ENCODE data around the gene GLIS1.

The GLIS1 gene

GRCh38 chr1:53717025-53717804 lies 21.7 kb downstream of the GLIS1 start:
- no peak for DNase-seq

- no peak for DNase-seq
Measured at GRCh38 chr1:53716150-53716549, 22.8 kb downstream of the GLIS1 start.

GRCh38 chr1:53715478-53715877 lies 23.5 kb downstream of the GLIS1 start:
- peak; percentile 6 for DNase-seq

- no peak for DNase-seq
Measured at GRCh38 chr1:53712276-53712675, 26.7 kb downstream of the GLIS1 start.

- no peak for DNase-seq
Measured at GRCh38 chr1:53710584-53710983, 28.4 kb downstream of the GLIS1 start.

GRCh38 chr1:53708687-53709086 lies 30.3 kb downstream of the GLIS1 start:
- no peak for DNase-seq

GRCh38 chr1:53706356-53706755 lies 32.6 kb downstream of the GLIS1 start:
- DNase-seq, result no peak

GRCh38 chr1:53705446-53706096 lies 33.4 kb downstream of the GLIS1 start:
- DNase-seq, result no peak

- no peak for DNase-seq
Measured at GRCh38 chr1:53704804-53705445, 34.0 kb downstream of the GLIS1 start.

GRCh38 chr1:53704304-53704703 lies 34.7 kb downstream of the GLIS1 start:
- no peak for DNase-seq

GRCh38 chr1:53703174-53703573 lies 35.8 kb downstream of the GLIS1 start:
- no peak for DNase-seq

- no peak for DNase-seq
Measured at GRCh38 chr1:53702341-53702740, 36.6 kb downstream of the GLIS1 start.

GRCh38 chr1:53700776-53701175 lies 38.2 kb downstream of the GLIS1 start:
- DNase-seq, result no peak

GRCh38 chr1:53699981-53700380 lies 39.0 kb downstream of the GLIS1 start:
- no peak for DNase-seq

GRCh38 chr1:53698384-53698980 lies 40.5 kb downstream of the GLIS1 start:
- DNase-seq, result no peak

- DNase-seq, result no peak
Measured at GRCh38 chr1:53697721-53698383, 41.1 kb downstream of the GLIS1 start.

GRCh38 chr1:53696990-53697389 lies 42.0 kb downstream of the GLIS1 start:
- no peak for DNase-seq

- DNase-seq, result no peak
Measured at GRCh38 chr1:53696571-53696970, 42.4 kb downstream of the GLIS1 start.

- DNase-seq, result no peak
Measured at GRCh38 chr1:53696051-53696450, 42.9 kb downstream of the GLIS1 start.

GRCh38 chr1:53695116-53695515 lies 43.8 kb downstream of the GLIS1 start:
- no peak for DNase-seq

GRCh38 chr1:53694718-53695091 lies 44.3 kb downstream of the GLIS1 start:
- DNase-seq, result no peak

GRCh38 chr1:53693773-53694717 lies 44.9 kb downstream of the GLIS1 start:
- no peak for DNase-seq
